Upper lobe of left lung (tissue), 6 donors: Measurements from ENCODE around the gene PDS5A. TPM values are rescaled to one million over a fixed set of nuclear protein-coding genes. Genes with fewer than 3 reads are reported as not detected.

Experiments used
- ATAC-seq, 2 donors: fragments of 200-7000 bp; cut with Tn5 transposase; one replicate each; pipeline ENCODE4 v1.9.1; 2022; ENCODE audit warnings: mild to moderate bottlenecking in 2 of 2, moderate library complexity in 2 of 2; ENCODE audit not compliant: low FRiP score in 2 of 2
- DNase-seq, 2 donors: peaks; one replicate each; pipeline ENCODE4 v3.0.0-alpha.2; 2019 to 2020
- H3K27ac ChIP-seq, 4 donors: fragments of 200-600 bp; sonication (generic); one replicate each; pipeline ENCODE4 v1.5.1; 2016 to 2019
- H3K27me3 ChIP-seq, 4 donors: fragments of 200-600 bp; sonication (generic); one replicate each; pipeline ENCODE4 v1.5.1; 2017 to 2019
- H3K36me3 ChIP-seq, 4 donors: fragments of 200-600 bp; sonication (generic); one replicate each; pipeline ENCODE4 v1.5.1; 2016 to 2019
- H3K4me1 ChIP-seq, 4 donors: fragments of 200-600 bp; sonication (generic); one replicate each; pipeline ENCODE4 v1.5.1; 2018 to 2019
- H3K4me3 ChIP-seq, 4 donors: fragments of 200-600 bp; sonication (generic); one replicate each; pipeline ENCODE4 v1.5.1; 2017 to 2019; ENCODE audit warnings: mild to moderate bottlenecking in 2 of 4, moderate library complexity in 1 of 4
- H3K9me3 ChIP-seq, 4 donors: fragments of 200-600 bp; sonication (generic); one replicate each; pipeline ENCODE4 v1.5.1; 2018 to 2019
- EP300 ChIP-seq, 4 donors: sonication (generic); formaldehyde crosslinking; IDR thresholded peaks; one replicate each; pipeline ENCODE4 v1.5.1; 2017; ENCODE audit warnings: antibody characterized with exemption in 4 of 4, control low read depth in 2 of 4
- POLR2A ChIP-seq, 4 donors: fragments of 450-650 bp; IDR thresholded peaks; one replicate each; pipeline ENCODE4 v1.5.1; 2016 to 2017; ENCODE audit warnings: antibody characterized with exemption in 4 of 4, mild to moderate bottlenecking in 2 of 4
- POLR2AphosphoS5 ChIP-seq, 2 donors: sonication (generic); formaldehyde crosslinking; IDR thresholded peaks; one replicate each; pipeline ENCODE4 v1.5.1; 2017; ENCODE audit warnings: antibody characterized with exemption in 2 of 2
- WGBS, 2 donors: methylation state at CpG; one replicate each; pipeline ENCODE4 v1.1.5; 2017 to 2018; 5-methylcytosine and 5-hydroxymethylcytosine counted together
- total RNA-seq, 6 donors: library from RNA; depleted of rRNA in 4 of 6; stranded (reverse); fragments of >200 nt in 4 of 6; gene quantifications; one replicate each; pipeline versions ENCODE4 v1.1.0 to v1.2.1, GENCODE V29; 2016 to 2021
- TF ChIP-seq, protein P1 (sequence below), 6 experiments: fragments of 450-650 bp in 4 of 6; fragments of 200-600 bp in 2 of 6; sonication (generic) in 2 of 6; IDR thresholded peaks; one replicate each; pipeline ENCODE4 v1.5.1; 2016 to 2019; ENCODE audit warnings: antibody characterized with exemption in 6 of 6
- donor health status: DM: no; HTN: no; CAD: no; lungs with moderate emphysema.
- donor health status: DM: no; HTN: yes; CAD: no; lungs with severe emphysema.

Gene PDS5A
- total RNA-seq, 6 donors from 2014 or later: 40.3 to 112 (median 69.6) TPM

DNA sequence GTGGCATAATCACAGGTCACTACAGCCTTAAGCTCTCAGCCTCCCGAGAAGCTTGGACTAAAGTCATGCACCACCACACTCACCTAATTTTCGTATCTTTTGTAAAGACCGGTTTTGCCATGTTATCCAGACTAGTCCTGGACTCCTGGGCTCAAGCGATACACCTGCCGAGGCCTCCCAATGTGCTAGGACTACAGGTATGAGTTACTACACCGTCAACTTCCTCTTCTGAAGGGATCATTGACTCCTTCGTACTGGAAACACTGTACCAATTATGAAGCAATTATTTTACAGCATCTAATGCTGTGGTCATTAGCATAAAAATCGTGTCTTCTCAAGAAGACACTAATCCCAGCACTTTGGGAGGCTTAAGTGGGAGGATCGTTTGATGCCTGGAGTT, 35.2 kb downstream of the PDS5A start:
- no peak for DNase-seq
- Histone ChIP-seq H3K4me3 (no peak overlapping the region), H3K9me3 (no peaks in the 10 kb centered on the region), H3K36me3 (peaks cover 0 to 5% (median 0%) of the 10 kb centered on the region in 4 donors), H3K27me3 (no peaks in the 10 kb centered on the region), H3K4me1 (peaks cover 9 to 15% (median 13%) of the 10 kb centered on the region in 4 donors), H3K27ac (no peak overlapping the region)
- 84 to 87% methylated on average over 9 of the region's 9 CpGs for WGBS, 2 donors
- ATAC-seq: no peak
- TF ChIP-seq, protein P1, sequence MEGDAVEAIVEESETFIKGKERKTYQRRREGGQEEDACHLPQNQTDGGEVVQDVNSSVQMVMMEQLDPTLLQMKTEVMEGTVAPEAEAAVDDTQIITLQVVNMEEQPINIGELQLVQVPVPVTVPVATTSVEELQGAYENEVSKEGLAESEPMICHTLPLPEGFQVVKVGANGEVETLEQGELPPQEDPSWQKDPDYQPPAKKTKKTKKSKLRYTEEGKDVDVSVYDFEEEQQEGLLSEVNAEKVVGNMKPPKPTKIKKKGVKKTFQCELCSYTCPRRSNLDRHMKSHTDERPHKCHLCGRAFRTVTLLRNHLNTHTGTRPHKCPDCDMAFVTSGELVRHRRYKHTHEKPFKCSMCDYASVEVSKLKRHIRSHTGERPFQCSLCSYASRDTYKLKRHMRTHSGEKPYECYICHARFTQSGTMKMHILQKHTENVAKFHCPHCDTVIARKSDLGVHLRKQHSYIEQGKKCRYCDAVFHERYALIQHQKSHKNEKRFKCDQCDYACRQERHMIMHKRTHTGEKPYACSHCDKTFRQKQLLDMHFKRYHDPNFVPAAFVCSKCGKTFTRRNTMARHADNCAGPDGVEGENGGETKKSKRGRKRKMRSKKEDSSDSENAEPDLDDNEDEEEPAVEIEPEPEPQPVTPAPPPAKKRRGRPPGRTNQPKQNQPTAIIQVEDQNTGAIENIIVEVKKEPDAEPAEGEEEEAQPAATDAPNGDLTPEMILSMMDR (IDR thresholded peaks at IDR 0.05): no peak
- TF ChIP-seq EP300 (IDR thresholded peaks at IDR 0.05) (no peak), POLR2A (IDR thresholded peaks at IDR 0.05) (no peak), POLR2AphosphoS5 (IDR thresholded peaks at IDR 0.05) (no peak)

DNA sequence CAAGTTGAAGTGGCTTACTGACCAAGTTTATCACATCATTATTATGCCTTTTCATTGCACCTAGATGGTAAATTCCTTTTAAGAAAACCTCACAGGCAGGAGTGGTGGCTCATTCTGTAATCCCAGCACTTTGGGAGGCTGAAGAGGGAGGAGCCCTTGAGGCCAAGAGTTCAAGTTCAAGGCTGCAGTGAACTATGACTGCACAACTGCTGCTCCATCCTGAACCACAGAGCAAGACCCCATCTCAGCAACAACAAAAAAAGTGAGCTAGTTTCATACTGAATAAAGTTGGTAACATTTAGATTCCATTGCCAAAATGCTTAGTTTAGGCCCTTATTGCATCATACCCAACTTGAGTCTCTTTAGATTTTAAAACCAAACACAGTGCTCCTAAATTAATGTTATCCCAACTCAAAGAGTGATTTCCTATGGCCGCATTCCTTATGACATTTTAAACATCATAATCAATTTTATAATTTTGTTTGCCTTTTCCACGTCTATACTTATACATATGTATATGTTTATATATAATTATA, 36.0 kb downstream of the PDS5A start:
- 84 to 85% methylated on average over 2 of the region's 2 CpGs for WGBS, 2 donors
- ATAC-seq (no peak), DNase-seq (no peak)
- H3K27ac ChIP-seq: no peak overlapping the region
- no peak overlapping the region for H3K4me3 ChIP-seq
- H3K27me3 ChIP-seq: no peaks in the 10 kb centered on the region
- TF ChIP-seq POLR2AphosphoS5 (IDR thresholded peaks at IDR 0.05): no peak
- no peak for TF ChIP-seq EP300 (IDR thresholded peaks at IDR 0.05)
- TF ChIP-seq, protein P1 (IDR thresholded peaks at IDR 0.05): no peak
- no peak for TF ChIP-seq POLR2A (IDR thresholded peaks at IDR 0.05)
- H3K4me1 ChIP-seq: peaks cover 1 to 16% (median 9%) of the 10 kb centered on the region in 4 donors
- H3K9me3 ChIP-seq: no peaks in the 10 kb centered on the region
- peaks cover 0 to 6% (median 0%) of the 10 kb centered on the region in 4 donors for H3K36me3 ChIP-seq

DNA sequence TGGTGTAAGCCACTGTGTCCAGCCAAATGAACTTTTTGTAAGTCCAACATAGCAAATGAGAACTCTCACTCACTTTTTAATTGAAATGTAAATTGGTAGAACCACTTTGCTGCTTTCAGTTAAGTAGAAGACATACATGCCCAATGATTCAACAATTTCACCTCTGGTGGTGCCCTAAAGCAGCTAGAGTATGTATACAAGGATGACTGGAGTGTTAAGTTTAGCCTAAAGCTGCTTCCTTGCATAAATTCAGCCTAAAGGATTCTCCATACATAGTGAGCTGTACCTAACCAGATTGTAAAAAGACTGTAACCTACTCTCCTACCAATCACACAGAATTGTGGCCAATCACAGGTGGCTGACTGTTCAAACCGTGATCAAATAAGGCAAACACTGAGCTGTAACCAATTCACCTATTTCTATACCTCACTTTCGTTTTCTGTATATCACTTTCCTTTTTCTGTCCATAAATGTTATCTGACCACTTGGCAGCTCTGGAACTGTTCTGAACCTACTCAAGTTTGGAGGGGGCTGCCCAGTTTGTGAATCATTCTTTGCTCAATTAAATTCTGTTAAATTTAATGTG, 39.9 kb downstream of the PDS5A start:
- ATAC-seq (no peak), DNase-seq (no peak)
- Histone ChIP-seq H3K9me3 (no peaks in the 10 kb centered on the region), H3K27me3 (no peaks in the 10 kb centered on the region), H3K4me1 (peaks cover 16 to 28% (median 20%) of the 10 kb centered on the region in 4 donors), H3K4me3 (no peak overlapping the region), H3K27ac (no peak overlapping the region), H3K36me3 (peaks cover 0 to 8% (median 0%) of the 10 kb centered on the region in 4 donors)
- 81 to 86% methylated on average over 2 of the region's 2 CpGs for WGBS, 2 donors
- TF ChIP-seq POLR2A (IDR thresholded peaks at IDR 0.05): no peak

DNA sequence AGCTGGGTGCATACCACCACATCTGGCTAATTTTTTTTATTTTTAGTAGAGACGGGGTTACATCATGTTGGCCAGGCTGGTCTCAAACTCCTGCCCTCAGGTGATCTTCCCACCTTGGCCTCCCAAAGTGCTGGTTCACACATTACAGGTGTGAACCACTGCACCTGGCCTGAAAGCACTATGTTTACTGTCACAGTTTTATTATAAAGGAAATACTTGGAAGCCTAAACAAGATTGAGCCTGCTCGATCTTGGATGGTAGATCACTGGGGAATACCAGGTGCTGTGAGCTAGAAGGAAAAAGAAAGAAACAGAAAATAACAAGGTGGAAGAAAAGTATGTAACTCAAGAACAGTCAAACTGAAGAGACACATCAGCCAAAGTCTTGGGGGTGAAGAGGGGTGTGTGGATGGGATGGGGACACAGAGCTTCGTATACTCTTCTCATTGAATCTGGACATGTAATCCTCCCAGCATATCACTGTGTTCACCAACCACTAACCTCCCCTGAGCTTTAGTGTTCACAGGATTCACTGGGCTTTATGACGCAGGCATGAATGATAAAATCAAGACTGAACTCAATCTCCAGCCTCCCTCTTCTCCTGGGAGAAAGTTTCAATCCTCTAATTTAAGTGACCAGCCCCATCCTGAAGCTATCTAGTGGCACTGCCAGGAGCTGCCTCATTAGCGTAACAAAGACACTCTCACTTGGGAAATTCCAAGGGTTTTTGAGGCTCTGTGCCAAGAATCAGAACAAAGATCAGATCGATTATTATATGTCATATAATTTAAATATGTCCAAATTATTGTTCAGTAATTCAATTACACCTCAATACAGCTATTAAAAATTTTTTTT, 40.9 kb downstream of the PDS5A start:
- ATAC-seq (no peak), DNase-seq (no peak)
- H3K27me3 ChIP-seq: no peaks in the 10 kb centered on the region
- peaks cover 0 to 8% (median 0%) of the 10 kb centered on the region in 4 donors for H3K36me3 ChIP-seq
- TF ChIP-seq POLR2A (IDR thresholded peaks at IDR 0.05) (no peak), EP300 (IDR thresholded peaks at IDR 0.05) (no peak), POLR2AphosphoS5 (IDR thresholded peaks at IDR 0.05) (no peak)
- TF ChIP-seq, protein P1 (IDR thresholded peaks at IDR 0.05): no peak
- H3K27ac ChIP-seq: no peak overlapping the region
- peaks cover 17 to 29% (median 24%) of the 10 kb centered on the region in 4 donors for H3K4me1 ChIP-seq
- H3K9me3 ChIP-seq: no peaks in the 10 kb centered on the region
- no peak overlapping the region for H3K4me3 ChIP-seq
- WGBS, 2 donors: 77 to 89% methylated on average over 6 of the region's 6 CpGs
